Breast epithelium (tissue), 4 donors: ENCODE measurements around the gene NCKAP5. TPM values are rescaled to one million over a fixed set of nuclear protein-coding genes. Genes with fewer than 3 reads are reported as not detected.
A peak's percentile ranks its signal among the peaks of the same experiment; 100 is the strongest.

ENCODE experiments used
- DNase-seq, 2 donors: peaks; one replicate each; pipeline ENCODE4 v3.0.0-alpha.2; 2019; ENCODE audit warnings: low spot score in 2 of 2
- H3K27ac ChIP-seq, 2 donors: fragments of 200-600 bp; sonication (generic) in 1 of 2; one replicate each; pipeline ENCODE4 v1.5.1; 2016 to 2019; ENCODE audit warnings: mild to moderate bottlenecking in 1 of 2
- H3K27me3 ChIP-seq, 2 donors: fragments of 200-600 bp; sonication (generic) in 1 of 2; one replicate each; pipeline versions ENCODE4 v1.5.1 to v1.6.0; 2017 to 2019; ENCODE audit warnings: control low read depth in 1 of 2, mild to moderate bottlenecking in 1 of 2
- H3K36me3 ChIP-seq: fragments of 200-600 bp; one replicate; pipeline ENCODE4 v1.5.1; 2019
- H3K4me1 ChIP-seq, 2 donors: fragments of 200-600 bp; sonication (generic); one replicate each; pipeline ENCODE4 v1.5.1; 2016 to 2019; ENCODE audit warnings: control low read depth in 1 of 2
- H3K4me3 ChIP-seq, 3 donors: fragments of 200-600 bp; sonication (generic); 1 replicate in 2 of 3; 2 replicates in 1 of 3; pipeline ENCODE4 v1.5.1; 2016 to 2019; ENCODE audit warnings: mild to moderate bottlenecking in 3 of 3, moderate library complexity in 2 of 3
- H3K9me3 ChIP-seq, 2 donors: fragments of 200-600 bp; sonication (generic) in 1 of 2; one replicate each; pipeline ENCODE4 v1.5.1; 2016 to 2019; ENCODE audit warnings: control low read depth in 1 of 2
- CTCF ChIP-seq, 3 donors: fragments of 450-650 bp; IDR thresholded peaks; one replicate each; pipeline ENCODE4 v1.5.1; 2016 to 2017; ENCODE audit warnings: antibody characterized with exemption in 3 of 3, mild to moderate bottlenecking in 3 of 3, moderate library complexity in 3 of 3
- POLR2A ChIP-seq: fragments of 450-650 bp; IDR thresholded peaks from one replicate; pipeline ENCODE4 v1.6.1; 2016; ENCODE audit warnings: antibody characterized with exemption, mild to moderate bottlenecking, moderate library complexity
- POLR2AphosphoS5 ChIP-seq, 3 donors: sonication (generic); formaldehyde crosslinking; IDR thresholded peaks; one replicate each; pipeline ENCODE4 v1.6.1; 2017; ENCODE audit warnings: antibody characterized with exemption in 3 of 3
- intact Hi-C: fragments of 100-400 bp; cut with DNase I; formaldehyde crosslinking; loops from one replicate; pipeline ENCODE4 v1.15.1; 2023; ENCODE audit warnings: low total_unique reads
- total RNA-seq, 3 donors: library from RNA; depleted of rRNA; stranded (reverse); fragments of >200 nt; gene quantifications; one replicate each; pipeline ENCODE4 v1.1.0, GENCODE V29; 2016

Gene NCKAP5
- total RNA-seq, 3 donors from 2014 or later, result 1.1 to 10.5 (median 6.1) TPM

- no peak overlapping the region for H3K27ac ChIP-seq
These were observed 899.0 kb downstream of the NCKAP5 start for GRCh38 chr2:132668987-132669907.

GRCh38 chr2:132668189-132668823, 900.0 kb downstream of the NCKAP5 start:
- intact Hi-C loops, result no loop called here
- Histone ChIP-seq H3K36me3 (no peaks in the 10 kb centered on the region), H3K27ac (no peak overlapping the region), H3K9me3 (no peaks in the 10 kb centered on the region), H3K4me1 (peaks cover 0 to 11% of the 10 kb centered on the region in 2 donors), H3K4me3 (peak overlapping the region in 2 of 3 donors; percentile 54 to 69), H3K27me3 (peaks cover 3 to 21% of the 10 kb centered on the region in 2 donors)
- no peak for DNase-seq
- TF ChIP-seq POLR2A, result no peak
- TF ChIP-seq CTCF (IDR thresholded peaks at IDR 0.05), result no peak
- TF ChIP-seq POLR2AphosphoS5 (IDR thresholded peaks at IDR 0.05), result no peak

More at GRCh38 chr2:132668987-132669907, 899.0 kb downstream of the NCKAP5 start:
- no peak for DNase-seq
- intact Hi-C loops, result no loop called here
- Histone ChIP-seq H3K9me3 (no peaks in the 10 kb centered on the region), H3K4me1 (peaks cover 0 to 11% of the 10 kb centered on the region in 2 donors), H3K27me3 (peaks cover 3 to 21% of the 10 kb centered on the region in 2 donors), H3K4me3 (peak overlapping the region; percentile 36 to 69 (median 54)), H3K36me3 (no peaks in the 10 kb centered on the region)
- no peak for TF ChIP-seq POLR2A
- no peak for TF ChIP-seq CTCF (IDR thresholded peaks at IDR 0.05)
- TF ChIP-seq POLR2AphosphoS5 (IDR thresholded peaks at IDR 0.05), result no peak

DNA sequence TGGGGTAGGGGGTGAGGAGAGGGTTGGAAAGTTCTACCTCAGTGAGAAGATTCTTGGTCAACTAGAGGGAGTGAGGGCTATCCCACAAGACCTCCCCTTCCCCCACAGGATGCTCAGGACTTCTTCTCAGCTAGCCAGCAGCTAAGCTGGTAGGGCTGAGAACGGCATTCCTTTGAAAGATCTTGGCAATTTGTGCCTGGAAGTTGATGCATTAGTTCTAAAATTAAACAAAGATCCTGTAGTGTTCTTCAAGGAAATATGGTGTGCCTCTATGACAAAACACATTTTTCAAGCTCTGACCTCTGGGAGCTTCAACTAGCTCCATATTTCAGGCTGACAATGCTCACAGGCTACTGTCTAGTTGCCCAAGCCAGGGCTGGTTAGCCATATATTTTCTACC, 900.6 kb downstream of the NCKAP5 start:
- Histone ChIP-seq H3K36me3 (no peaks in the 10 kb centered on the region), H3K4me1 (peaks cover 0 to 11% of the 10 kb centered on the region in 2 donors), H3K4me3 (no peak overlapping the region), H3K9me3 (no peaks in the 10 kb centered on the region), H3K27me3 (peaks cover 3 to 21% of the 10 kb centered on the region in 2 donors), H3K27ac (no peak overlapping the region)
- DNase-seq, result no peak
- no peak for TF ChIP-seq CTCF (IDR thresholded peaks at IDR 0.05)
- TF ChIP-seq POLR2A, result no peak
- intact Hi-C loops, result no loop called here

DNA sequence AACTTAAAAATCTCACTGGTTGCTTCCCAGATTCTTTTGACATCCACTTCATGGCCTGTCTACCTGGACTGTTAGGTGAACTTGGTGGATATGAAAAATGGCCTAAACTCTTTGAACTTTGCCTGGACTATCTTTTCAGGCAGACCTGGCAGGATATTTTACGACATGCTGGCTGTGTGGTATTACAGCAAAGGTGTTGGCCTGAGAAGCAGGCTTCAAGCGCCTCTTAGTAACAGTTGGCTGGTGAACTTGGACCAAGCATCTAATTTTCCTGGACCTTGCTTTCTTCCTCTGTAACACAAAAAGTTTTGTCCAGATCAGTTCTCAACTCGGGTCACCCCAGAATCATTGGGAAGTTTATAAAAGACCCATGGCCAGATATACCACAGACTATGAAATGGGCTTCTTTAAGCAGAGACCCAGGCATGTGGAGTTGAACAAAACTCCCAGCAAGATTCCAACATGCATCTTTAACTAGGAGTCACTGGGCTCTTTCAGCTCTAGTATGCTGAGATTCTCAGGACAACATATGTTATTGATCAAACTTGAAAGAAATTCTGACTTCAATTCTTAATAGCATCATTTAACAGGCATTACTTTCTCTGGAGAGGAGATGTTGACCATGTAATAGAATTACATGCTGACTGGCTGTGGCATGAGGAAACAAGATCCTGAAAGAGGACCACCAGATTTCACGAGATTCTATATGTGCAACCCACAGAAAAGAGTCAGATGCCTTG, 902.7 kb downstream of the NCKAP5 start:
- no peak for TF ChIP-seq CTCF (IDR thresholded peaks at IDR 0.05)
- TF ChIP-seq POLR2A, result no peak
- TF ChIP-seq POLR2AphosphoS5 (IDR thresholded peaks at IDR 0.05), result no peak
- no peak for DNase-seq
- Histone ChIP-seq H3K4me1 (peaks cover 0 to 10% of the 10 kb centered on the region in 2 donors), H3K4me3 (no peak overlapping the region), H3K9me3 (no peaks in the 10 kb centered on the region), H3K27me3 (peaks cover 3 to 21% of the 10 kb centered on the region in 2 donors), H3K27ac (no peak overlapping the region), H3K36me3 (no peaks in the 10 kb centered on the region)
- intact Hi-C loops, result no loop called here
